Inflammatory macrophage treated with lipopolysaccharide for 1 hour (primary cell): ENCODE measurements around the gene PRKCB.
A peak's percentile ranks its signal among the peaks of the same experiment; 100 is the strongest.

Source experiments
- DNase-seq, 2 donors: peaks; one replicate each; pipeline ENCODE4 v3.0.0-alpha.2; 2020 to 2022

PRKCB gene

GRCh38 chr16:23835390-23836077, at the start of gene PRKCB:
Gene PRKCB (plus strand): TSS chr16:23835983.
- peak; percentile 89 to 96 for DNase-seq

- no peak for DNase-seq
Measured at GRCh38 chr16:23786964-23787561, 48.7 kb upstream of the PRKCB start.

GRCh38 chr16:23788685-23789084, 47.1 kb upstream of the PRKCB start:
- DNase-seq: peak; percentile 28 to 53

DNA sequence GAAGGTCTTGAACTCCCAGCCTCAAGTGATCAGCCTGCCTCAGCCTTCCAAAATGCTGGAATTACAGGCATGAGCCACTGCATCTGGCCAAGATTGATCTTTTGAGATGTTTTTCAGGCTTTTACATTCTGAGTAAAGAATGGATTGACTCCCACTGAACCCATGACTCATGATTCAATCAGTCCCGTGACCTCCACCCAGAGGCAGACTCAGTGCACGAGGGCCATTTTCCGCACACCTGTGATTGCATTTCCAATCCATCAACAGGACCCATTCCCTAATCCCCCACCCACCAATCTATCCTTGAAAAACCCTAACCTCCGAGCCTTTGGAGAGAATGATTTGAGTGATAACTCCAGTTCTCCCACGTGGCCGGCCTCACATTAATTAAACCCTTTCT, 40.4 kb upstream of the PRKCB start:
- DNase-seq: no peak

- DNase-seq: no peak
Measured at GRCh38 chr16:23796941-23797340, 38.8 kb upstream of the PRKCB start.

DNA sequence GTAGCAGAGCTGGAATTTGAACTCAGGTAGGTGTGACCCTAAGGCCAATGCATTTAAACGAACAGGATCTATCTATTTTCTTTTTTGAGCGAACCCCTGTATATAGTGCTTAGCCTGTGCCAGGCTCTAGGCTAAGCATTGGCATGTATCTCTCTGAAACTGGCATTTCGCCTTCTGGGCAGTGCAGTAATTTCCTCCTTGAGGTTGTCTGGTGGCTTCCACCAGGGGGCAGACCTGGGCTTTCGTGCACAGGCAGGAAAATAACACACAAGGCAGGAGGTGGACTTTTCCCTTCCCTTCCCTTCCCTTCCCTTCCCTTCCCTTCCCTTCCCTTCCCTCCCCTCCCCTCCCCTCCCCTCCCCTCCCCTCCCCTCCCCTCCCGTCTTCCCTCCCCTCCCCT, 34.4 kb upstream of the PRKCB start:
- peak; percentile 51 to 87 for DNase-seq

DNA sequence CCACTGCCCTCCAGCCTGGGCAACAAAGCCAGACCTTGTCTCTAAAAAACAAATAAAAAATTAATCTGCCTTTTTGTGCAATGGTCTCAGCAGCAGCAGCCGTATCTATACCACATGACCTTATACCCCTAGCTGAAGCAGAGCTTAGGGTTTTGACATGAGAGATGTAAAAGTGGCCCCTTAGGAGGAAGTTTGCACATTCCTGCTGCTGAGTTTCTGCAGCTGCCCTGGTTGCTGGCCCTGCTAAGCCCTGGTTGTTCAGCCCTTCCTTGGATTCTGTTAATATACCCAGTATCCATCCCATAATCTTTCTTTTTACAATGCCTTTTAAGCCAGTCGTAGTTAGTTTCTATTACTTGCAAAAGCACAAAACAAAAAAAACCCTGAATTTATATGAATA, 33.0 kb upstream of the PRKCB start:
- DNase-seq: no peak

GRCh38 chr16:23803591-23804123, 32.1 kb upstream of the PRKCB start:
- DNase-seq: peak; percentile 54 to 72

DNA sequence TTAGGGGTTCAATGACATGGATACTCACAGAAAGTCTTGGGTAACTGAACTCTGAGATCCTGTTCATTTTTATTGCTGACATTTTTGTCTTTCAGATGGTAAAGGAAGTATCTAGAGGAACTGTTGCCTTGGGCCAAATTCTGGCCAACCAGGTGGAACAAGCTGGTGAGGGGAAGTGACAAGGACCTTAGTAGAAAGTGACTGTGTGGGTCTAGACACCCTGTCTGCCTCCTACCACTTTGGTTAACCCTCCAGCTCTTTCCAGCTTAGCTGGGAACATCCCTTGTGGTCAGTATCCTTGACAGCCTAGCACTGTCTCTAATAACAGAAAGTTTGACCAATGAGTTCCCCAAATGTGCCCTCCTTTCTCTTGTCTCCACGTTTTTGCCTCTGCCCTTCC, 28.8 kb upstream of the PRKCB start:
- DNase-seq: peak; percentile 67 to 93

DNA sequence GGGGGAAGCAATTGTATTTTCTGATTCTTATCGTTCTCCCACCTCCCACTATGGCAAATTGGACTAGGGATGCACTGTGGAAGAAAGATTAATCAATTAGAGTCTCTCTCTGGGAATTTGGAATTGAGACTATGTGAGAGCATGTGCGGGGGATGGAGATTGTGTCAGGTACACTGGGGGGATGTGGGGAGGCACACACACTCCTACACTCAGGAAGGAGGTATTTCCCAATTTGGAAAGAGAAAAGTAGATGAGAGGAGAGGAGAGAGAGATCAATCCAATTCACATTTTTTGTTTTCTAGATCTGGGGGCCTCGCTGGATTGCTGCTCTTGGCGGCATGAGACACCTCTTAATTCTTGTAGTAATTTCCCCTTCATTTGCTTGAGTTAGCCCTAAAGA, 14.3 kb upstream of the PRKCB start:
- DNase-seq: no peak

- DNase-seq: peak in 1 of 2 donors; percentile 50
Measured at GRCh38 chr16:23821875-23822688, 13.7 kb upstream of the PRKCB start.

DNA sequence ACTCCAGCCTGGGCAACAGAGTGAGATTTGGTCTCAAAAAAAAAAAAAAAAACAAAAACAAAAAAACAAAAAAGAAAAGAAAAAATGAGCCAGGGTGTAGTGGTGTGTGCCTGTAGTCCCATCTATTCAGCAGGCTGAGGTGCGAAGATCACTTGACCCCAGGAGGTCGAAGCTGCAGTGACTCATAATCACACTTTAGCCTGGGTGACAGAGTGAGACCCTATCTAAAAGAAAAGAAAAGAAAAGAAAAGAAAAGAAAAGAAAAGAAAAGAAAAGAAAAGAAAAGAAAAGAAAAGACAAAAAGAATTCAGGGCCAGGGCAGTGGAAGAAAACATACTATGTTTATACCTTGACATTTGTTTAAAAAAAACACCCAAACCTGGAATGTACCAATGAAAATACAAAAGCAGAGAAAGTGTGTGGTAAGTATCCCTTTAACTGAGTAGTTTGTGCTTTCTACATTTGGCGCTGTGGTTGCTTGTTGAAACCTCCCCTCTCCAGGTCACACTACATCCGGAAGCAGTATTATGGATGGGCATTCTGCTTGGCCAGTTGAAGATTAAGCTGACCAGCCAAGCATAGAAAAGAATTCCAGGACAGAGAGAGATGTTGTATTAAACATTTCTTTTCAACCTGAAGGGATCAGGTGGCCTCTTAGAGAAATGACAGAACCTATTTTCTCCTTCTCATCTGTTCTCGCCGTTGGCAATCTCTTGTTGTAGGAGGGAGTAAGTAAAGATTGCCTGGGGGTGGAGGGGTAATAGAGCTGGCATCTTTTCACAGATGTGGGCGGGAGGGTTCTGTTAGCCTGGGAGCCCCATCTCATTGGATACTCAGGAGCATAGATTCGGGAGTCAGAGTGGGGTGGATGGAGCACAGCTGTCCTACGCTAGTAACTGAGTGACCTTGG, 12.1 kb upstream of the PRKCB start:
- no peak for DNase-seq

GRCh38 chr16:23824909-23825308, 10.9 kb upstream of the PRKCB start:
- no peak for DNase-seq

- DNase-seq: peak; percentile 75 to 79
Measured at GRCh38 chr16:23826528-23827045, 9.2 kb upstream of the PRKCB start.

DNA sequence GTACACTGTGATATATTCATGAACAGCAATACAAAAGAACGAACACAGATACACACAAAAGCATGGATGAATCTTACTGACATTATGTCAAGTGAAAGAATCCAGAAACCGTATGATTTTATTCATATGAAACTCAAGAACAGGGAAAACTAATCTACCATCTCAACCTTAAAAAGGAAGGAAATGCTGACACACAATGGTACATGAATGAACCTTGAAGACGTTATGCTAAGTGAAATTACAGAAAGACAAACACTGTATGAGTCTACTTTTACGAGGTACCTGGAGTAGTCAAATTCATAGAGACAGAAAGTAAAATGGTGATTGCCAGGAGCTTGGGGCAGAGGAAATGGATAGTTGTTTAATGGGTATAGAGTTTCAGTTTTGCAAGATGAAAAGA, 8.7 kb upstream of the PRKCB start:
- DNase-seq: no peak

- DNase-seq: no peak
Measured at GRCh38 chr16:23829454-23829853, 6.3 kb upstream of the PRKCB start.

GRCh38 chr16:23830276-23830675, 5.5 kb upstream of the PRKCB start:
- no peak for DNase-seq

DNA sequence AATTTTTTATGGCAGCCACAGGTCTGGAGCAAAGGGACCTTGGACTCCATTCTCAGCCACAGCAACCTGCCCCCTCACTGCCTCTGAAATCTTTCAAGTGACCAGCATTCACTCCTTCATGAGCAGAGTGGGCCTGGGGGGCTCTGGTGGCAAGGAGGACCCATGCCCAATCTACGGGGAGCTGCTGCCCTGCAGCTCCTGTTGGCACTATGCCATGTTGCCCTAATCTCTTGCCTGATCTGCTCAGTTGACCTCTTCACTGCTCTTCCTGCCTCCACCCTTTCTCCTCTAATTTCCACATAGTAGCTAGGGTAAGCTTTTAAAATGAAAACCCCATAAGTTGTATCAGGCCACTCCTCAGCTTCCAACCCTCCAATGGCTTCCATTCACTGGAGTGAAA, 2.9 kb upstream of the PRKCB start:
- no peak for DNase-seq

DNA sequence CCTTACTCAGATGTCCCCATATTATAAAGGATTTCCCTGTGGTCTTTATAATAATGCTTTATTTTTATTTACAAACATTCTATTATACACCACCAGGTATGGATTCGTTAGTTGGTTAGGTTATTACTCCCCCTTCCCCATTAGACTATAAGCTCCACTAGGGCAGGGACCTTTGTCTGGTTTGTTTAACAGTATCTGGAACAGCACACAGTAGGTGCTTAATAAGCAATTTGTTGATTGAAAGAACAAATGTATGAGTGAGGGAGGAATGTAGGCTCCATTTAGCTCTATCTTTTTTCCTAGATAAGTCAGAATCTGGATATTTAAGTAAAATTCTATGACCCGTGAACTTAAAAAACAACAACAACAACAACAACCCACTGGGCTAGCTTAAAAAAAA, 2.3 kb upstream of the PRKCB start:
- DNase-seq: no peak

DNA sequence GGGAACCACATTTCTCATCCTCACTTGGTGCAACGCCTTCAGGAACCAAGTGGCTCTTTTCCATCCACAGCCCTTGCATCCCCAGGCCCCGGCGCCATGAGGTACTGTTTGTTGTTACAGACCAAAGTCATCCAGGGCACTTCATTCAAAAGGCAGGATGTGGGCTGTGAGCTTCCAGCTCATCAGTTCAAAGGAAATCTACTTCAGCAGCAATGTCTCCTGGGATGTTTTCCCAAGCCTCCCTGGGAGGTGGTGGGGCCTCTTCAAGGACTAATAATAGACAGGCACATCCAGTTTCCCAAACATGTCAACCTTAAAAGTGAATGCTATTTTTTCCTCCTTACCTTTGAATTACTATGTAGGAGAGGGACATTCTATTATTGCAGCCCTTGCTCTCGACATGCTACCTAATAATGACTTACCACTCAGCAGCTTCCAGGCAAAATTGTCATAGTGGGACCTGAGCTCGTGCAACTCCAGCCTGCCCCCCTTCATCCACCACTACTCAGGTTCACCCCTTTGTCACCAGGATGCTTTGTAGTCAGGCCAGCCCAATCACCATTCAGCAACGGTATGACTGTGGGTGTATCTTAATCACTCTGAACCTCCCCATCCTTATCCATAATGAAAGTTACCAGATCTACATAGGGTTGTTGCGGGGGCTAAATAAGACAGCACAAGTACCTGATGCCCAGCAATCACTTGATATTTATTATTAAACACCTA, 1.7 kb upstream of the PRKCB start:
- no peak for DNase-seq

- no peak for DNase-seq
Measured at GRCh38 chr16:23836078-23836403, 258 bp downstream of the PRKCB start.
